PC-3 (cell line): ENCODE data around the gene TUBGCP2.

Experiments used
- EZH2 ChIP-seq: fragments of 300-600 bp; sonication (generic); IDR thresholded peaks from one replicate; pipeline ENCODE4 v1.6.1; 2017; ENCODE audit warnings: antibody characterized with exemption, mild to moderate bottlenecking, low read length; ENCODE audit not compliant: unreplicated experiment
- TF ChIP-seq, protein P1 (sequence below): fragments of 300-600 bp; sonication (generic); conservative IDR thresholded peaks from 2 replicates; pipeline ENCODE4 v1.5.1; 2017; ENCODE audit warnings: antibody characterized with exemption, low read depth, mild to moderate bottlenecking, low read length

DNA sequence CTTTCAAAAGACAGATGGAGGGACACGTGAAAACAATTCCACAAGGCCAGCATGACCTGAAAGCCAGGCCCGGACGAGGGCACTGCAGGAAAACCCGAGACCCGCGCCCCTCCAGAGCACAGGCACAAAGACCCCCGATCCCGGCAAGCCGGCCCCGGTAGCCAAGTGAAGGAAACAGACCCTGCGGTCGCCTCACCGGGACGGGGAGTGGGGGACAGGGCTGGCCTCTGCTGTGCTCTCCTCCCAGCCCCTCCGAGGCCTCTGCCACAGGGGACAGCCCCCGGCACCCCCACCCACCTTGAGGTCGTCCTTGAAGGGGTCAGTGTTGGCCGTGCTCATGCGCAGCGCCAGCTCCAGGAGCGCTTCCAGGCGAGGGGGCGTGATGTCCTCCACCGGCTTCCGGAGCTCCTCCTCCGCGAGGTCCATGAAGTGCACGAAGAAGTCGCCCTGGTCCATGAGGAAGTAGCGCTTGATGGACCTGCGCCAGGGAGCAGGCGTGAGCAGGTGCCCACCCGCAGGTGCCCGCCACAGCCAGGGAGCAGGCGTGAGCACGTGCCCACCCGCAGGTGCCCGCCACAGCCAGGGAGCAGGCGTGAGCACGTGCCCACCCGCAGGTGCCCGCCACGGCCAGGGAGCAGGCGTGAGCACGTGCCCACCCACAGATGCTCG, 20.7 kb downstream of the TUBGCP2 start:
- TF ChIP-seq, protein P1, sequence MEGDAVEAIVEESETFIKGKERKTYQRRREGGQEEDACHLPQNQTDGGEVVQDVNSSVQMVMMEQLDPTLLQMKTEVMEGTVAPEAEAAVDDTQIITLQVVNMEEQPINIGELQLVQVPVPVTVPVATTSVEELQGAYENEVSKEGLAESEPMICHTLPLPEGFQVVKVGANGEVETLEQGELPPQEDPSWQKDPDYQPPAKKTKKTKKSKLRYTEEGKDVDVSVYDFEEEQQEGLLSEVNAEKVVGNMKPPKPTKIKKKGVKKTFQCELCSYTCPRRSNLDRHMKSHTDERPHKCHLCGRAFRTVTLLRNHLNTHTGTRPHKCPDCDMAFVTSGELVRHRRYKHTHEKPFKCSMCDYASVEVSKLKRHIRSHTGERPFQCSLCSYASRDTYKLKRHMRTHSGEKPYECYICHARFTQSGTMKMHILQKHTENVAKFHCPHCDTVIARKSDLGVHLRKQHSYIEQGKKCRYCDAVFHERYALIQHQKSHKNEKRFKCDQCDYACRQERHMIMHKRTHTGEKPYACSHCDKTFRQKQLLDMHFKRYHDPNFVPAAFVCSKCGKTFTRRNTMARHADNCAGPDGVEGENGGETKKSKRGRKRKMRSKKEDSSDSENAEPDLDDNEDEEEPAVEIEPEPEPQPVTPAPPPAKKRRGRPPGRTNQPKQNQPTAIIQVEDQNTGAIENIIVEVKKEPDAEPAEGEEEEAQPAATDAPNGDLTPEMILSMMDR = no peak
- TF ChIP-seq EZH2 = no peak
